ENCODE measurements around the gene PLCH2.

DNA sequence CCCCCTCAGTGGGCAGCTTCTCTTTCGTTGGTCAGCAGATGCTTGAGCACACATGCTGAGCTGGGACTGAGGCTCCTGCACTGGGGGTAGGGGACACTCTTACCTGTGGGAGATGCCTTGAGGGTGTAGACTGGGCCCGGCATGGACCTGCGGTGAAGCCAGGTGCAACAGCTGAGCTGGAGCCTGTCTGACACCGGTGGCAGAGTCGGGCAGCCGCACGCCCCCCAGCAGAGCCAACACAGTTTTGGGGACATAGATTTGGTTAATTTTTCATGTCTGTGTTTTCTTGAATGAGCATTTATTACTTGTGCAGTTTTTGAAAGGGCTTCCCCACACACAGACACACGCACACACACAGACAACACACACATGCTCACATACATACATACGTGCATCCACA, 59.9 kb downstream of the PLCH2 start:
- TF ChIP-seq, protein P1, sequence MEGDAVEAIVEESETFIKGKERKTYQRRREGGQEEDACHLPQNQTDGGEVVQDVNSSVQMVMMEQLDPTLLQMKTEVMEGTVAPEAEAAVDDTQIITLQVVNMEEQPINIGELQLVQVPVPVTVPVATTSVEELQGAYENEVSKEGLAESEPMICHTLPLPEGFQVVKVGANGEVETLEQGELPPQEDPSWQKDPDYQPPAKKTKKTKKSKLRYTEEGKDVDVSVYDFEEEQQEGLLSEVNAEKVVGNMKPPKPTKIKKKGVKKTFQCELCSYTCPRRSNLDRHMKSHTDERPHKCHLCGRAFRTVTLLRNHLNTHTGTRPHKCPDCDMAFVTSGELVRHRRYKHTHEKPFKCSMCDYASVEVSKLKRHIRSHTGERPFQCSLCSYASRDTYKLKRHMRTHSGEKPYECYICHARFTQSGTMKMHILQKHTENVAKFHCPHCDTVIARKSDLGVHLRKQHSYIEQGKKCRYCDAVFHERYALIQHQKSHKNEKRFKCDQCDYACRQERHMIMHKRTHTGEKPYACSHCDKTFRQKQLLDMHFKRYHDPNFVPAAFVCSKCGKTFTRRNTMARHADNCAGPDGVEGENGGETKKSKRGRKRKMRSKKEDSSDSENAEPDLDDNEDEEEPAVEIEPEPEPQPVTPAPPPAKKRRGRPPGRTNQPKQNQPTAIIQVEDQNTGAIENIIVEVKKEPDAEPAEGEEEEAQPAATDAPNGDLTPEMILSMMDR (conservative IDR thresholded peaks at IDR 0.05; ENCODE audit: low read length), result no peak
- no peak for TF ChIP-seq EZH2phosphoT487 (IDR thresholded peaks at IDR 0.05; ENCODE audit: borderline replicate concordance)
